ENCODE results near the gene FAM174C. TPM values are rescaled to one million over a fixed set of nuclear protein-coding genes. Genes with fewer than 3 reads are reported as not detected.

The FAM174C gene
- polyA plus RNA-seq, 3 donors = 32.8 to 56.2 (median 40.0) TPM

DNA sequence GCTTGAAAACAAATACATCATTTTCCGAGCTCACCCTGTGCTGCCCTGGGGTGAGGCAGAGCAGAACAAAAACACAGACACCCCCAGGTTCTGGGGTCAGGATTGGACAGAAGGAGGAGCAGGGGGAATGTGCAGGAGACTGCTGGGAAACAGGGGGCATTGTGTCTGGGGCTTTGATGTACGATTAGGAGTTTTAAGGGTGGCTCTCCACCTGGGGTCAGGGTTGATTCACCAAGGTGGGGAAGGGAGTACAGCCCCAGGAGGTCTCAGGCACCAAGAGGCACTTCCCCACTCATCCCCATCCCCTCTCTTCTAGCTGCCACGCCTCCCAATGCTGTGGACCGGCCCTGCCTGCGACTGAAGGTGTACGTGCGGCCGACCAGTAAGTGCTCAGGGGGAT lies 22.9 kb downstream of the FAM174C start:
- Histone ChIP-seq H3K4me2 (replicated peaks; ENCODE audit: extremely low read depth, low read length, poor library complexity, severe bottlenecking) (no peak overlapping the region), H3K79me2 (ENCODE audit: insufficient read depth, low read length) (no peaks in the 10 kb centered on the region), H3K4me1 (ENCODE audit: control insufficient read depth in 1 of 2, insufficient read depth in 2 of 2, low read length in 2 of 2) (peaks cover 7 to 8% of the 10 kb centered on the region in 2 donors), H3K4me3 (replicated peaks in 1 of 3; ENCODE audit: low read depth in 2 of 3, low read length in 3 of 3) (no peak overlapping the region), H3K27me3 (ENCODE audit: control insufficient read depth in 2 of 2, insufficient read depth in 2 of 2, low read length in 2 of 2) (peaks cover 0 to 12% of the 10 kb centered on the region in 2 donors), H3K36me3 (replicated peaks in 1 of 2; ENCODE audit: control insufficient read depth in 1 of 2, insufficient read depth in 2 of 2, low read length in 2 of 2) (no peaks in the 10 kb centered on the region), H3K9me3 (replicated peaks in 1 of 2; ENCODE audit: control insufficient read depth in 1 of 2, insufficient read depth in 1 of 2, low read length in 2 of 2) (no peaks in the 10 kb centered on the region), H2AFZ (ENCODE audit: insufficient read depth, low read depth, low read length, poor library complexity, severe bottlenecking) (no peak overlapping the region), H4K20me1 (ENCODE audit: insufficient read depth, low read length) (no peaks in the 10 kb centered on the region), H3K27ac (ENCODE audit: low read depth in 1 of 2, low read length in 2 of 2) (no peak overlapping the region), H3K9ac (ENCODE audit: insufficient read depth, low read length, poor library complexity, severe bottlenecking) (no peak overlapping the region)
- TF ChIP-seq, protein P1, sequence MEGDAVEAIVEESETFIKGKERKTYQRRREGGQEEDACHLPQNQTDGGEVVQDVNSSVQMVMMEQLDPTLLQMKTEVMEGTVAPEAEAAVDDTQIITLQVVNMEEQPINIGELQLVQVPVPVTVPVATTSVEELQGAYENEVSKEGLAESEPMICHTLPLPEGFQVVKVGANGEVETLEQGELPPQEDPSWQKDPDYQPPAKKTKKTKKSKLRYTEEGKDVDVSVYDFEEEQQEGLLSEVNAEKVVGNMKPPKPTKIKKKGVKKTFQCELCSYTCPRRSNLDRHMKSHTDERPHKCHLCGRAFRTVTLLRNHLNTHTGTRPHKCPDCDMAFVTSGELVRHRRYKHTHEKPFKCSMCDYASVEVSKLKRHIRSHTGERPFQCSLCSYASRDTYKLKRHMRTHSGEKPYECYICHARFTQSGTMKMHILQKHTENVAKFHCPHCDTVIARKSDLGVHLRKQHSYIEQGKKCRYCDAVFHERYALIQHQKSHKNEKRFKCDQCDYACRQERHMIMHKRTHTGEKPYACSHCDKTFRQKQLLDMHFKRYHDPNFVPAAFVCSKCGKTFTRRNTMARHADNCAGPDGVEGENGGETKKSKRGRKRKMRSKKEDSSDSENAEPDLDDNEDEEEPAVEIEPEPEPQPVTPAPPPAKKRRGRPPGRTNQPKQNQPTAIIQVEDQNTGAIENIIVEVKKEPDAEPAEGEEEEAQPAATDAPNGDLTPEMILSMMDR (IDR thresholded peaks at IDR 0.05) = no peak
- Mint-ChIP-seq H3K27me3 (ENCODE audit: low read depth in 3 of 3) (peaks cover 11 to 33% (median 19%) of the 10 kb centered on the region in 3 donors), H3K9me3 (peaks cover 0 to 8% (median 0%) of the 10 kb centered on the region in 7 donors), H3K4me3 (no peak overlapping the region), H3K27ac (no peak overlapping the region), H3K4me1 (peaks cover 7% of the 10 kb centered on the region), H3K36me3 (no peaks in the 10 kb centered on the region)
- 96% methylated on average over 5 of the region's 8 CpGs for WGBS (ENCODE audit: insufficient coverage)
- intact Hi-C loops (cut with micrococcal nuclease) = no loop called here
- no peak for DNase-seq

DNA sequence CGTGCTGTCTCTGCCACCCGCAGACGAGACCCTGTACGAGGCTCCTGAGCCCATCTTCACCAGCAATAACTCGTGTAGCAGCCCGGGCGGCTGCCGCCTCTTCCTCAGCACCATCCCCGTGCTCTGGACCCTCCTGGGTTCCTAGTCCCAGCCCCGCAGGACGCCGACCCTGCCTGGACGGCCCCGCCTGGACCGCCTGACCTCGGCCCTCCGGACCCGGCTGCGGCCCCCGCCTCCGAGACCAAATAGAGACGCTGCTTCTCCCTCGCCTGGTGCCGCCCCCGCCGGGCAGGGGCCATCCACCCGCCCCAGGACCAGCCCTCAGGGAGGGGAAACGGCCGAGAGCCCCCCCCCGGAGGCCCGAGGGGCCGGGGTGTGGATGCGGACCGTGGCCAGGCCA lies 24.5 kb downstream of the FAM174C start:
- H3K9ac ChIP-seq (ENCODE audit: insufficient read depth, low read length, poor library complexity, severe bottlenecking) = no peak overlapping the region
- 81% methylated on average over 33 of the region's 34 CpGs for WGBS (ENCODE audit: insufficient coverage)
- no peak overlapping the region for H3K27ac Mint-ChIP-seq

More for the DNA sequence above, 24.5 kb downstream of the FAM174C start:
- Histone ChIP-seq H3K79me2 (ENCODE audit: insufficient read depth, low read length) (no peaks in the 10 kb centered on the region), H3K4me3 (replicated peaks in 1 of 3; ENCODE audit: low read depth in 2 of 3, low read length in 3 of 3) (no peak overlapping the region), H4K20me1 (ENCODE audit: insufficient read depth, low read length) (no peaks in the 10 kb centered on the region), H3K9me3 (replicated peaks in 1 of 2; ENCODE audit: control insufficient read depth in 1 of 2, insufficient read depth in 1 of 2, low read length in 2 of 2) (no peaks in the 10 kb centered on the region), H3K27ac (ENCODE audit: low read depth in 1 of 2, low read length in 2 of 2) (no peak overlapping the region), H3K27me3 (ENCODE audit: control insufficient read depth in 2 of 2, insufficient read depth in 2 of 2, low read length in 2 of 2) (peaks cover 0 to 4% of the 10 kb centered on the region in 2 donors), H3K36me3 (replicated peaks in 1 of 2; ENCODE audit: control insufficient read depth in 1 of 2, insufficient read depth in 2 of 2, low read length in 2 of 2) (no peaks in the 10 kb centered on the region), H2AFZ (ENCODE audit: insufficient read depth, low read depth, low read length, poor library complexity, severe bottlenecking) (no peak overlapping the region), H3K4me1 (ENCODE audit: control insufficient read depth in 1 of 2, insufficient read depth in 2 of 2, low read length in 2 of 2) (peaks cover 7 to 8% of the 10 kb centered on the region in 2 donors), H3K4me2 (replicated peaks; ENCODE audit: extremely low read depth, low read length, poor library complexity, severe bottlenecking) (no peak overlapping the region)
- H3K27me3 Mint-ChIP-seq (ENCODE audit: low read depth in 3 of 3) = peaks cover 6 to 19% (median 13%) of the 10 kb centered on the region in 3 donors
- peaks cover 5% of the 10 kb centered on the region for H3K4me1 Mint-ChIP-seq
- TF ChIP-seq, protein P1 (IDR thresholded peaks at IDR 0.05) = no peak
- intact Hi-C loops (cut with micrococcal nuclease) = no loop called here
- H3K4me3 Mint-ChIP-seq = no peak overlapping the region
- H3K36me3 Mint-ChIP-seq = no peaks in the 10 kb centered on the region
- no peak for DNase-seq
- peaks cover 0 to 5% (median 0%) of the 10 kb centered on the region in 7 donors for H3K9me3 Mint-ChIP-seq

All from CD14-positive monocyte (primary cell).